ENCODE data around the gene SPTB.

SPTB gene

DNA sequence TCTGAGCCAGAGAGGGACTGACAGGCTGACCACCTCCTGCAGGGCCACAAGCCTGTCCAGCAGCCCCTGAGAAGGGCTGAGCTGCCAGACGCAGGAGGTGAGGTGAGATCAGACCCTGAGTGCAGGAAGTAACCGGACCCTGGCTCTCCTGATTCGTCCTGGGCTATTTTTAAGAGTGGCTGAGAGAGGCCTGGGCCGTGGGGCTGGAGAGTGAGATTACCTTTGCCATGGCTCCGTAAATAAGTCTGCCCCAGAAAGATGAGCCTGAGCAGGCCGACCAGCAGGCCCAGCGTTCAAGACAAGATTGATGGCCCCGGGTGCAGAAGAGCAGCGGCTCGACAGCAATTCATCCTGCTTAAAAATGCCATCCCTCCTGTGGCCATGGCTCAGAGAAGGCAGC lies 54.2 kb downstream of the SPTB start:
- Histone ChIP-seq H3K27ac (ENCODE audit: low read depth in 2 of 2, low read length in 2 of 2) (no peak overlapping the region), H3K27me3 (ENCODE audit: control insufficient read depth in 2 of 2, insufficient read depth in 2 of 2, low read length in 2 of 2) (peaks cover 0 to 3% of the 10 kb centered on the region in 2 donors), H3K4me3 (ENCODE audit: low read length in 2 of 2) (no peak overlapping the region), H3K9ac (ENCODE audit: low read depth in 1 of 2, low read length in 2 of 2) (no peak overlapping the region), H3K36me3 (ENCODE audit: control insufficient read depth in 2 of 2, insufficient read depth in 2 of 2, low read length in 2 of 2) (no peaks in the 10 kb centered on the region), H3K9me3 (ENCODE audit: control insufficient read depth in 2 of 2, low read length in 2 of 2) (no peaks in the 10 kb centered on the region), H3K4me1 (ENCODE audit: control insufficient read depth in 2 of 2, insufficient read depth in 2 of 2, low read length in 2 of 2) (no peaks in the 10 kb centered on the region)

DNA sequence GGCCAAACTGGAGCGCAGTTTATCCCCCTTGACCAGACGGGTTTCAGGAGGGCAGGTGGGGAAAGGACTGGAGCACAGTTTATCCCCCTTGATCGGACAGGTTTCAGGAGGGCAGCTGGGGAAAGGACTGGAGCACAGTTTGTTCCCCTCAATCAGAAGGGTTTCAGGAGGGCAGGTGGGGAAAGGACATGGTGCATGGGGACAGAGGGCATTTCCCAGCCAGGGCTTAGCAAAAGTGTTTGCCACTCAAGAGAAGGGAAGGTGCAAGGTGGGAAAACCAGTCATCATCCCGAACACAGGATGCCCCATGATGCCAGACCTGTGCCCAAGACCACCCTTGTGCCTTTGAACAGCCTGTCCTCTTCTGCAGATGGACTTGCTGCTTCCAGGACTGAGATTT lies 54.7 kb downstream of the SPTB start:
- H3K4me3 ChIP-seq (ENCODE audit: low read length in 2 of 2) = no peak overlapping the region
- H3K27ac ChIP-seq (ENCODE audit: low read depth in 2 of 2, low read length in 2 of 2) = no peak overlapping the region
- no peaks in the 10 kb centered on the region for H3K9me3 ChIP-seq (ENCODE audit: control insufficient read depth in 2 of 2, low read length in 2 of 2)

GRCh38 chr14:64824471-64824870 lies 55.2 kb downstream of the SPTB start:
- no peaks in the 10 kb centered on the region for H3K9me3 ChIP-seq (ENCODE audit: control insufficient read depth in 2 of 2, low read length in 2 of 2)
- H3K27me3 ChIP-seq (ENCODE audit: control insufficient read depth in 2 of 2, insufficient read depth in 2 of 2, low read length in 2 of 2) = peaks cover 0 to 3% of the 10 kb centered on the region in 2 donors
- no peaks in the 10 kb centered on the region for H3K4me1 ChIP-seq (ENCODE audit: control insufficient read depth in 2 of 2, insufficient read depth in 2 of 2, low read length in 2 of 2)
- no peak overlapping the region for H3K9ac ChIP-seq (ENCODE audit: low read depth in 1 of 2, low read length in 2 of 2)
- no peak overlapping the region for H3K4me3 ChIP-seq (ENCODE audit: low read length in 2 of 2)
- no peak overlapping the region for H3K27ac ChIP-seq (ENCODE audit: low read depth in 2 of 2, low read length in 2 of 2)
- no peaks in the 10 kb centered on the region for H3K36me3 ChIP-seq (ENCODE audit: control insufficient read depth in 2 of 2, insufficient read depth in 2 of 2, low read length in 2 of 2)

More for the DNA sequence above, 54.7 kb downstream of the SPTB start:
- peaks cover 0 to 3% of the 10 kb centered on the region in 2 donors for H3K27me3 ChIP-seq (ENCODE audit: control insufficient read depth in 2 of 2, insufficient read depth in 2 of 2, low read length in 2 of 2)
- no peaks in the 10 kb centered on the region for H3K4me1 ChIP-seq (ENCODE audit: control insufficient read depth in 2 of 2, insufficient read depth in 2 of 2, low read length in 2 of 2)
- H3K9ac ChIP-seq (ENCODE audit: low read depth in 1 of 2, low read length in 2 of 2) = no peak overlapping the region
- no peaks in the 10 kb centered on the region for H3K36me3 ChIP-seq (ENCODE audit: control insufficient read depth in 2 of 2, insufficient read depth in 2 of 2, low read length in 2 of 2)

GRCh38 chr14:64823305-64823861 lies 56.3 kb downstream of the SPTB start:
- H3K4me1 ChIP-seq (ENCODE audit: control insufficient read depth in 2 of 2, insufficient read depth in 2 of 2, low read length in 2 of 2) = no peaks in the 10 kb centered on the region
- H3K36me3 ChIP-seq (ENCODE audit: control insufficient read depth in 2 of 2, insufficient read depth in 2 of 2, low read length in 2 of 2) = no peaks in the 10 kb centered on the region
- peak overlapping the region in 1 of 2 donors; percentile 26 for H3K9ac ChIP-seq (ENCODE audit: low read depth in 1 of 2, low read length in 2 of 2)
- no peaks in the 10 kb centered on the region for H3K9me3 ChIP-seq (ENCODE audit: control insufficient read depth in 2 of 2, low read length in 2 of 2)
- H3K4me3 ChIP-seq (ENCODE audit: low read length in 2 of 2) = peak overlapping the region in 1 of 2 donors; percentile 17
- peaks cover 0 to 3% of the 10 kb centered on the region in 2 donors for H3K27me3 ChIP-seq (ENCODE audit: control insufficient read depth in 2 of 2, insufficient read depth in 2 of 2, low read length in 2 of 2)
- H3K27ac ChIP-seq (ENCODE audit: low read depth in 2 of 2, low read length in 2 of 2) = no peak overlapping the region

DNA sequence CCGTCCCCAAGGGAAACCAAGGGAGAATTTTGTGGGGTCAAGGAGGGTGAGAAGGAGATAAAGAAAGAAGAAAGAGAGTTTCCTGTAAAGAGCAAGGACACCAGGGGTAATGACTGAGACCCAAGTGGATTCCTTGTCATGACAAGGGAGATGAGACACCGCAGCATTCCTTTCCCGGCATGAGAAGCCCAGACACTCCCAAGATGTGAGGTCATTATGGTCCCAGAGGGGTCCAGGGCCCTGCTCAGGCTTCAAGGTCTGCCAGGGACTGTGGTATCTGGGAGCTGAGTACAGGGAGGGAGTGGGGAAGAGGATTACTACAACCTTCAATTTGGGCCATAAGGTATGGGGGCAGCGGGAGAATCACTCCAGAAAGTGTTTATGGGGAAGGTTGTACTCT lies 58.1 kb downstream of the SPTB start:
- H3K27ac ChIP-seq (ENCODE audit: low read depth in 2 of 2, low read length in 2 of 2) = no peak overlapping the region
- no peaks in the 10 kb centered on the region for H3K9me3 ChIP-seq (ENCODE audit: control insufficient read depth in 2 of 2, low read length in 2 of 2)
- H3K4me1 ChIP-seq (ENCODE audit: control insufficient read depth in 2 of 2, insufficient read depth in 2 of 2, low read length in 2 of 2) = no peaks in the 10 kb centered on the region
- H3K4me3 ChIP-seq (ENCODE audit: low read length in 2 of 2) = no peak overlapping the region
- peaks cover 0 to 3% of the 10 kb centered on the region in 2 donors for H3K27me3 ChIP-seq (ENCODE audit: control insufficient read depth in 2 of 2, insufficient read depth in 2 of 2, low read length in 2 of 2)
- no peaks in the 10 kb centered on the region for H3K36me3 ChIP-seq (ENCODE audit: control insufficient read depth in 2 of 2, insufficient read depth in 2 of 2, low read length in 2 of 2)
- no peak overlapping the region for H3K9ac ChIP-seq (ENCODE audit: low read depth in 1 of 2, low read length in 2 of 2)

DNA sequence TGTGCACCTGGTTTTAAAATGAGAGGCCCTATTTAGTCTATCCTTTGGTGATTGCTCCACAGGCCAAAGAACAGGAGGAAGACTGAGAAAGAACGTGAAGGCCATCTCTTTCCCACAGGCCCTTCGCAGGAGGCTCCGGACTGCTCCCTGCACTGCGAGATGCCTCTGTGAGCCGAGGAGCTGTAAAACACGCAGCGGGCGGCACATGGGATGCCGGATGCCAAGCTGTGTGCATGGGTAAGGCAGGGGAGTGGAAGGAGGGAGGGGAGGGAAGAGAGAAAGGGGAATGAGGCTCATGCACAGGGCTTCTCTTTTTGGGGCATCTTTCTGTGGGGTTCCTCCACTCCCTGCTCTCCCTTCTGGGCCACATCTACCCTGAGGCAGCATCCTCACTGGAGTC lies 61.6 kb downstream of the SPTB start:
- Histone ChIP-seq H3K4me1 (ENCODE audit: control insufficient read depth in 2 of 2, insufficient read depth in 2 of 2, low read length in 2 of 2) (no peaks in the 10 kb centered on the region), H3K9ac (ENCODE audit: low read depth in 1 of 2, low read length in 2 of 2) (no peak overlapping the region), H3K36me3 (ENCODE audit: control insufficient read depth in 2 of 2, insufficient read depth in 2 of 2, low read length in 2 of 2) (no peaks in the 10 kb centered on the region), H3K27ac (ENCODE audit: low read depth in 2 of 2, low read length in 2 of 2) (no peak overlapping the region), H3K4me3 (ENCODE audit: low read length in 2 of 2) (no peak overlapping the region), H3K27me3 (ENCODE audit: control insufficient read depth in 2 of 2, insufficient read depth in 2 of 2, low read length in 2 of 2) (no peaks in the 10 kb centered on the region), H3K9me3 (ENCODE audit: control insufficient read depth in 2 of 2, low read length in 2 of 2) (no peaks in the 10 kb centered on the region)

DNA sequence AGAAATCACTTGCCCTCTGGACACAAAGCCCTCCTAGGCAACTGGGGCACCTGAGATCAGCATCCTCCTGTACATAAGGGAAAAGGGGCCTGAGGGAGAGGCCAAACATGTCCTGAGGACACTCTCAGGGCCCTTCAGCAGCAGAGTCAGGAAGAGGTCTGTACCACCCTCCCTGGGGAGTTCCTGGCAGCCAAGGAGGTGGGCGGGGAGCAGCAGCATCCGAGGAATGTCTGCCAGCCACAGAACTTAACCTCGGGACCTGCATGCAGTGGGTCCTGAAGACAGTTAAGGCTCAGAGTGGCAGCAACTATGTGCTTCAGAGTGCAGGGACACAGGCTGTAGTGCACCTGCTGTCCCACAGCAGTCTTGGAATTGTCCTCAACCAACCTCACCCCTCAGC lies 62.1 kb downstream of the SPTB start:
- no peak overlapping the region for H3K4me3 ChIP-seq (ENCODE audit: low read length in 2 of 2)
- no peaks in the 10 kb centered on the region for H3K4me1 ChIP-seq (ENCODE audit: control insufficient read depth in 2 of 2, insufficient read depth in 2 of 2, low read length in 2 of 2)
- H3K36me3 ChIP-seq (ENCODE audit: control insufficient read depth in 2 of 2, insufficient read depth in 2 of 2, low read length in 2 of 2) = no peaks in the 10 kb centered on the region
- H3K27me3 ChIP-seq (ENCODE audit: control insufficient read depth in 2 of 2, insufficient read depth in 2 of 2, low read length in 2 of 2) = no peaks in the 10 kb centered on the region
- no peak overlapping the region for H3K9ac ChIP-seq (ENCODE audit: low read depth in 1 of 2, low read length in 2 of 2)
- no peak overlapping the region for H3K27ac ChIP-seq (ENCODE audit: low read depth in 2 of 2, low read length in 2 of 2)
- no peaks in the 10 kb centered on the region for H3K9me3 ChIP-seq (ENCODE audit: control insufficient read depth in 2 of 2, low read length in 2 of 2)

DNA sequence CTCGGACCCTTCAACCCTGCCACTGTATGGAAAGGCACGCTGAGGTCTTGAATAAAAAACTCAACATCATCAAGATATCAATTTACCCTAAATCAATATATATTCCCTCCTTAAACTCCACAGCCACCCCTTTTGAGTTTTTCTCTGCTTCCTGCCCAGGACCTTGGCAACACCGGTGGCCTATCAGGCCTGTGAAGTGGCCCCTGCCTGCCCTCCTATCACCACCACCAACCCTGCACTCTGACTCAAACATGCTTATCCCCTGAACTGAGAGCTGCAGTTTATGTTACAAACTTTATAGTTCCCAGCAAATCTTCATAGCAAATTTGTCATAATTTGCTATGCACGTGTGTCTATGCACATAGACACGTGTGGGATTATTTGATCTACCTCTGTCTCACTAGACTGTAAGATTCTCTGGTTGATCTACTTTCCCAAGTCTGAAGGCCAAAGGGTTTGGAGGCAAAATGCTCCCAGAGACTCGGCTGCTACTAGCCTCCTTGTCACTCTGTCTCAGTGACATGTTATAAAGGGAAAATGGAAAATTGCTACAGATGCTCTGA lies 63.4 kb downstream of the SPTB start:
- H3K36me3 ChIP-seq (ENCODE audit: control insufficient read depth in 2 of 2, insufficient read depth in 2 of 2, low read length in 2 of 2) = no peaks in the 10 kb centered on the region
- peaks cover 0 to 4% of the 10 kb centered on the region in 2 donors for H3K4me1 ChIP-seq (ENCODE audit: control insufficient read depth in 2 of 2, insufficient read depth in 2 of 2, low read length in 2 of 2)
- H3K9ac ChIP-seq (ENCODE audit: low read depth in 1 of 2, low read length in 2 of 2) = no peak overlapping the region
- H3K9me3 ChIP-seq (ENCODE audit: control insufficient read depth in 2 of 2, low read length in 2 of 2) = no peaks in the 10 kb centered on the region
- H3K4me3 ChIP-seq (ENCODE audit: low read length in 2 of 2) = no peak overlapping the region
- no peaks in the 10 kb centered on the region for H3K27me3 ChIP-seq (ENCODE audit: control insufficient read depth in 2 of 2, insufficient read depth in 2 of 2, low read length in 2 of 2)
- no peak overlapping the region for H3K27ac ChIP-seq (ENCODE audit: low read depth in 2 of 2, low read length in 2 of 2)

- H3K4me1 ChIP-seq (ENCODE audit: control insufficient read depth in 2 of 2, insufficient read depth in 2 of 2, low read length in 2 of 2) = peaks cover 0 to 4% of the 10 kb centered on the region in 2 donors
- no peaks in the 10 kb centered on the region for H3K27me3 ChIP-seq (ENCODE audit: control insufficient read depth in 2 of 2, insufficient read depth in 2 of 2, low read length in 2 of 2)
- H3K9ac ChIP-seq (ENCODE audit: low read depth in 1 of 2, low read length in 2 of 2) = no peak overlapping the region
- no peaks in the 10 kb centered on the region for H3K9me3 ChIP-seq (ENCODE audit: control insufficient read depth in 2 of 2, low read length in 2 of 2)
- no peak overlapping the region for H3K4me3 ChIP-seq (ENCODE audit: low read length in 2 of 2)
- H3K27ac ChIP-seq (ENCODE audit: low read depth in 2 of 2, low read length in 2 of 2) = no peak overlapping the region
- no peaks in the 10 kb centered on the region for H3K36me3 ChIP-seq (ENCODE audit: control insufficient read depth in 2 of 2, insufficient read depth in 2 of 2, low read length in 2 of 2)
Observed at GRCh38 chr14:64815257-64815656, 64.5 kb downstream of the SPTB start.

- no peaks in the 10 kb centered on the region for H3K27me3 ChIP-seq (ENCODE audit: control insufficient read depth in 2 of 2, insufficient read depth in 2 of 2, low read length in 2 of 2)
- peaks cover 0 to 4% of the 10 kb centered on the region in 2 donors for H3K4me1 ChIP-seq (ENCODE audit: control insufficient read depth in 2 of 2, insufficient read depth in 2 of 2, low read length in 2 of 2)
- no peaks in the 10 kb centered on the region for H3K9me3 ChIP-seq (ENCODE audit: control insufficient read depth in 2 of 2, low read length in 2 of 2)
- H3K9ac ChIP-seq (ENCODE audit: low read depth in 1 of 2, low read length in 2 of 2) = peak overlapping the region in 1 of 2 donors; percentile 41
- H3K4me3 ChIP-seq (ENCODE audit: low read length in 2 of 2) = no peak overlapping the region
- H3K27ac ChIP-seq (ENCODE audit: low read depth in 2 of 2, low read length in 2 of 2) = peak overlapping the region in 1 of 2 donors; percentile 19
- no peaks in the 10 kb centered on the region for H3K36me3 ChIP-seq (ENCODE audit: control insufficient read depth in 2 of 2, insufficient read depth in 2 of 2, low read length in 2 of 2)
Observed at GRCh38 chr14:64812412-64812811, 67.3 kb downstream of the SPTB start.
